ENCODE data around the gene PPM1G. TPM values are rescaled to one million over a fixed set of nuclear protein-coding genes. Genes with fewer than 3 reads are reported as not detected.

PPM1G gene
- polyA plus RNA-seq, 1 of the 3 experiments (the other 2 are of a cell fraction), result 113 TPM

DNA sequence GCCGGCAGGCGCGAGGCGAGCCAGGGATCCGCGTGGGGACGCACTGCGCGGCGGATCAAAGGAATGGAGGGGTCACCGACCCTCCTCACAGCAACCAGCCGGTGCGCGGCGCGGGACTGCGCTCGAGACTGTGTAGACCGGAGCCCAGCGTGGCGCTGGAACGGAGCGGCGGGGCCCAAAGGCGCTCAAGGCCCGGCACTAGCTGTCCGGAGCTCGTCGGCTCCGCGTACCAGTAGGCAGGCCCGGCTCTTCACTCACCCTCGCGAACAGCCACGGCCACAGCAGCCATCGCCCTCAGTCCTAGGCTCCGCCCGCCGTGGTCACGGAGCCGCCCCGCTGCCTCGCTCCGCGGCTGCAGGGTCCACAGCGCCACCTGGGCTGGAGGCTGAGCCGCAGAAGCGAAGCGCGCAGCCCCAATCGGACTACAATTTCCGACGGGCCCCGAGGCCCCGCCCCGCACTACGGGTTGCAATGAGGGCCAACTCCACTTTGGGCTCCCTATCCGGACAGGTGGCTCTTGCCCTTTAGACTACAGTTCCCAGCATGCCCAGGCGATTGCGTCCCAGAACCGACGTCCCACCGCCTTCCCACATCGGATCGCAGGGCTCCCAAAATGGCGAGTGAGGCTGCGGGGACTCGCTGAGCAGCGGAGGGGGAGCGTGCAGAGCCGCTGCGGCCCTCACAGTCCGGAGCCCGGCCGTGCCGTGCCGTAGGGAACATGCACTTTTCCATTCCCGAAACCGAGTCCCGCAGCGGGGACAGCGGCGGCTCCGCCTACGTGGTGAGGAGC lies 39.2 kb downstream of the PPM1G start, which contains the start of the genes EIF2B4 and SNX17:
Gene EIF2B4 (minus strand): TSS at position 313 of the 790 bp plus-strand sequence. CDS start 24 bp downstream, at position 289.
Gene SNX17 (plus strand): TSS at position 591 of the 790 bp plus-strand sequence. CDS start 128 bp downstream, at position 719.
- no peaks in the 10 kb centered on the region; the same call in 1 of the 2 replicates for H4K20me1 ChIP-seq (ENCODE audit: insufficient read depth)
- no peaks in the 10 kb centered on the region for H3K9me2 ChIP-seq
- peak within 1 kb of the TSS; percentile 94 to 99 for H3K4me3 ChIP-seq (ENCODE audit: low read depth in 2 of 2, low read length in 1 of 2)
- peak within 1 kb of the TSS; percentile 91 for H3K4me2 ChIP-seq
- POLR2A ChIA-PET, result interaction anchor here (0.9 to 3.8 kb wide), 7 partner anchors 10 to 258 kb away, joined by 3 to 34 read pairs (median 5); partner anchors contain the start of genes CCDC121, GPN1, GTF3C2 and MPV17
- under 1% methylated on average over 30 of the region's 85 CpGs for WGBS (ENCODE audit: low lambda C conversion rate)
- peak within 1 kb of the TSS; percentile 79 to 89 for H3K27ac ChIP-seq (ENCODE audit: low read depth in 2 of 2, low read length in 1 of 2)
- CTCF ChIA-PET, result interaction anchor here (0.7 to 3.2 kb wide), 19 partner anchors 10 to 314 kb away, joined by 3 to 36 read pairs (median 4); partner anchors contain the start of genes GTF3C2, MPV17, PPM1G and ZNF513
- peak within 1 kb of the TSS; percentile 51 for H2AFZ ChIP-seq (ENCODE audit: low read depth)
- peaks cover 11 to 22% of the 10 kb centered on the region in 2 experiments; a peak in 3 of 4 replicates for H3K4me1 ChIP-seq (ENCODE audit: control insufficient read depth in 1 of 2, insufficient read depth in 2 of 2, low read depth in 1 of 2, low read length in 1 of 2)
- peaks cover 9% of the 10 kb centered on the region for H3F3A ChIP-seq (replicated peaks; ENCODE audit: insufficient read depth)
- H3K79me2 ChIP-seq (ENCODE audit: insufficient read depth), result peaks cover 64% of the 10 kb centered on the region
- H3K9ac ChIP-seq, result peak within 1 kb of the TSS; percentile 93
- no peaks in the 10 kb centered on the region for H3K27me3 ChIP-seq (ENCODE audit: insufficient read depth)
- peak; percentile 98 for DNase-seq
- no peaks in the 10 kb centered on the region for H3K9me3 ChIP-seq
- peaks cover 53 to 64% of the 10 kb centered on the region in 2 experiments for H3K36me3 ChIP-seq (replicated peaks in 1 of 2; ENCODE audit: control insufficient read depth in 1 of 2, insufficient read depth in 2 of 2, low read length in 1 of 2)
- TF ChIP-seq, protein P1, sequence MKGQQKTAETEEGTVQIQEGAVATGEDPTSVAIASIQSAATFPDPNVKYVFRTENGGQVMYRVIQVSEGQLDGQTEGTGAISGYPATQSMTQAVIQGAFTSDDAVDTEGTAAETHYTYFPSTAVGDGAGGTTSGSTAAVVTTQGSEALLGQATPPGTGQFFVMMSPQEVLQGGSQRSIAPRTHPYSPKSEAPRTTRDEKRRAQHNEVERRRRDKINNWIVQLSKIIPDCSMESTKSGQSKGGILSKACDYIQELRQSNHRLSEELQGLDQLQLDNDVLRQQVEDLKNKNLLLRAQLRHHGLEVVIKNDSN (IDR thresholded peaks at IDR 0.05; ENCODE audit: borderline replicate concordance, low read depth), result peak; percentile 62; the same call in 1 of the 2 replicates
- TF ChIP-seq SMC3 (IDR thresholded peaks at IDR 0.05; ENCODE audit: low read depth, low read length), result peak; percentile 39; the same call in 1 of the 2 replicates
- TF ChIP-seq, protein P2, sequence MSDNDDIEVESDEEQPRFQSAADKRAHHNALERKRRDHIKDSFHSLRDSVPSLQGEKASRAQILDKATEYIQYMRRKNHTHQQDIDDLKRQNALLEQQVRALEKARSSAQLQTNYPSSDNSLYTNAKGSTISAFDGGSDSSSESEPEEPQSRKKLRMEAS (IDR thresholded peaks at IDR 0.05; ENCODE audit: low read depth), result peak; percentile 83
- peak; percentile 70 for TF ChIP-seq GABPA (IDR thresholded peaks at IDR 0.05; ENCODE audit: low read depth)
- TF ChIP-seq, protein P3, sequence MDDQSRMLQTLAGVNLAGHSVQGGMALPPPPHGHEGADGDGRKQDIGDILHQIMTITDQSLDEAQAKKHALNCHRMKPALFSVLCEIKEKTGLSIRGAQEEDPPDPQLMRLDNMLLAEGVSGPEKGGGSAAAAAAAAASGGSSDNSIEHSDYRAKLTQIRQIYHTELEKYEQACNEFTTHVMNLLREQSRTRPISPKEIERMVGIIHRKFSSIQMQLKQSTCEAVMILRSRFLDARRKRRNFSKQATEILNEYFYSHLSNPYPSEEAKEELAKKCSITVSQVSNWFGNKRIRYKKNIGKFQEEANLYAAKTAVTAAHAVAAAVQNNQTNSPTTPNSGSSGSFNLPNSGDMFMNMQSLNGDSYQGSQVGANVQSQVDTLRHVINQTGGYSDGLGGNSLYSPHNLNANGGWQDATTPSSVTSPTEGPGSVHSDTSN (IDR thresholded peaks at IDR 0.05), result peak; percentile 60; the same call in 1 of the 2 replicates
- TF ChIP-seq CHD2 (IDR thresholded peaks at IDR 0.05; ENCODE audit: low read length, partially characterized antibody), result peak; percentile 97
- peak; percentile 87 for TF ChIP-seq POLR2AphosphoS5 (IDR thresholded peaks at IDR 0.05; ENCODE audit: low read depth, low read length)
- peak; percentile 98 for TF ChIP-seq SIN3A (IDR thresholded peaks at IDR 0.05; ENCODE audit: borderline replicate concordance, low read depth, low read length)
- TF ChIP-seq ELF1 (IDR thresholded peaks at IDR 0.05), result peak; percentile 95
- no peak for TF ChIP-seq RXRA (IDR thresholded peaks at IDR 0.05; ENCODE audit: borderline replicate concordance, low read depth)
- peak; percentile 98 for TF ChIP-seq MXI1 (IDR thresholded peaks at IDR 0.05; ENCODE audit: low read depth, low read length)
- TF ChIP-seq, protein P4, sequence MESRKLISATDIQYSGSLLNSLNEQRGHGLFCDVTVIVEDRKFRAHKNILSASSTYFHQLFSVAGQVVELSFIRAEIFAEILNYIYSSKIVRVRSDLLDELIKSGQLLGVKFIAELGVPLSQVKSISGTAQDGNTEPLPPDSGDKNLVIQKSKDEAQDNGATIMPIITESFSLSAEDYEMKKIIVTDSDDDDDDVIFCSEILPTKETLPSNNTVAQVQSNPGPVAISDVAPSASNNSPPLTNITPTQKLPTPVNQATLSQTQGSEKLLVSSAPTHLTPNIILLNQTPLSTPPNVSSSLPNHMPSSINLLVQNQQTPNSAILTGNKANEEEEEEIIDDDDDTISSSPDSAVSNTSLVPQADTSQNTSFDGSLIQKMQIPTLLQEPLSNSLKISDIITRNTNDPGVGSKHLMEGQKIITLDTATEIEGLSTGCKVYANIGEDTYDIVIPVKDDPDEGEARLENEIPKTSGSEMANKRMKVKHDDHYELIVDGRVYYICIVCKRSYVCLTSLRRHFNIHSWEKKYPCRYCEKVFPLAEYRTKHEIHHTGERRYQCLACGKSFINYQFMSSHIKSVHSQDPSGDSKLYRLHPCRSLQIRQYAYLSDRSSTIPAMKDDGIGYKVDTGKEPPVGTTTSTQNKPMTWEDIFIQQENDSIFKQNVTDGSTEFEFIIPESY (IDR thresholded peaks at IDR 0.05; ENCODE audit: borderline replicate concordance, low read depth), result peak; percentile 90
- no peak for TF ChIP-seq FOSL2 (IDR thresholded peaks at IDR 0.05; ENCODE audit: borderline replicate concordance, low read depth)
- no peak for TF ChIP-seq MEF2A (IDR thresholded peaks at IDR 0.05; ENCODE audit: borderline replicate concordance, low read depth)
- TF ChIP-seq, protein P5, sequence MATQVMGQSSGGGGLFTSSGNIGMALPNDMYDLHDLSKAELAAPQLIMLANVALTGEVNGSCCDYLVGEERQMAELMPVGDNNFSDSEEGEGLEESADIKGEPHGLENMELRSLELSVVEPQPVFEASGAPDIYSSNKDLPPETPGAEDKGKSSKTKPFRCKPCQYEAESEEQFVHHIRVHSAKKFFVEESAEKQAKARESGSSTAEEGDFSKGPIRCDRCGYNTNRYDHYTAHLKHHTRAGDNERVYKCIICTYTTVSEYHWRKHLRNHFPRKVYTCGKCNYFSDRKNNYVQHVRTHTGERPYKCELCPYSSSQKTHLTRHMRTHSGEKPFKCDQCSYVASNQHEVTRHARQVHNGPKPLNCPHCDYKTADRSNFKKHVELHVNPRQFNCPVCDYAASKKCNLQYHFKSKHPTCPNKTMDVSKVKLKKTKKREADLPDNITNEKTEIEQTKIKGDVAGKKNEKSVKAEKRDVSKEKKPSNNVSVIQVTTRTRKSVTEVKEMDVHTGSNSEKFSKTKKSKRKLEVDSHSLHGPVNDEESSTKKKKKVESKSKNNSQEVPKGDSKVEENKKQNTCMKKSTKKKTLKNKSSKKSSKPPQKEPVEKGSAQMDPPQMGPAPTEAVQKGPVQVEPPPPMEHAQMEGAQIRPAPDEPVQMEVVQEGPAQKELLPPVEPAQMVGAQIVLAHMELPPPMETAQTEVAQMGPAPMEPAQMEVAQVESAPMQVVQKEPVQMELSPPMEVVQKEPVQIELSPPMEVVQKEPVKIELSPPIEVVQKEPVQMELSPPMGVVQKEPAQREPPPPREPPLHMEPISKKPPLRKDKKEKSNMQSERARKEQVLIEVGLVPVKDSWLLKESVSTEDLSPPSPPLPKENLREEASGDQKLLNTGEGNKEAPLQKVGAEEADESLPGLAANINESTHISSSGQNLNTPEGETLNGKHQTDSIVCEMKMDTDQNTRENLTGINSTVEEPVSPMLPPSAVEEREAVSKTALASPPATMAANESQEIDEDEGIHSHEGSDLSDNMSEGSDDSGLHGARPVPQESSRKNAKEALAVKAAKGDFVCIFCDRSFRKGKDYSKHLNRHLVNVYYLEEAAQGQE (IDR thresholded peaks at IDR 0.05; ENCODE audit: low read depth, low read length), result peak; percentile 72
- no peak for TF ChIP-seq FOXJ3 (CRISPR knock-in tag; IDR thresholded peaks at IDR 0.05)
- no peak; a peak in 1 of 4 replicates for TF ChIP-seq EP300 (IDR thresholded peaks at IDR 0.05; ENCODE audit: borderline replicate concordance in 1 of 2, low read depth in 1 of 2, low read length in 1 of 2)
- peak; percentile 82; the same call in 1 of the 2 replicates for TF ChIP-seq RCOR1 (IDR thresholded peaks at IDR 0.05; ENCODE audit: low read length)
- peak; percentile 40 for TF ChIP-seq NRF1 (IDR thresholded peaks at IDR 0.05; ENCODE audit: low read depth, low read length)
- no peak for TF ChIP-seq EZH2phosphoT487 (IDR thresholded peaks at IDR 0.05; ENCODE audit: borderline replicate concordance, low read depth)
- 0 out of 2 replicates have a peak, but pooled peaks have one; percentile 42 for TF ChIP-seq NFIC (IDR thresholded peaks at IDR 0.05; ENCODE audit: borderline replicate concordance)
- peak; percentile 55 for TF ChIP-seq RAD21 (IDR thresholded peaks at IDR 0.05; ENCODE audit: low read length)
